ENCODE measurements around the gene KRT84. TPM values are rescaled to one million over a fixed set of nuclear protein-coding genes. Genes with fewer than 3 reads are reported as not detected.

KRT84 gene
- polyA plus RNA-seq, 1 experiment, result not detected

- ChIA-PET CTCF (interaction anchor here (0.7 kb wide), 1 partner anchor 33 kb away, joined by 3 read pairs; no protein-coding TSS in a partner anchor), POLR2A (no interaction called here)
- no peak for DNase-seq (ENCODE audit: low read depth, low spot score)
- no peak for TF ChIP-seq CTCF (IDR thresholded peaks at IDR 0.05; ENCODE audit: low read depth, low read length)
- Histone ChIP-seq H3K27ac (ENCODE audit: low read depth, low read length) (no peak overlapping the region), H3K9me3 (ENCODE audit: control insufficient read depth, insufficient read depth, low read length) (no peaks in the 10 kb centered on the region), H3K4me3 (ENCODE audit: low read depth, low read length) (no peak overlapping the region), H3K27me3 (ENCODE audit: control insufficient read depth, insufficient read depth, low read length) (peaks cover 33% of the 10 kb centered on the region)
These were observed 25.3 kb downstream of the KRT84 start for GRCh38 chr12:52360106-52360662.

- CTCF ChIA-PET, result interaction anchor here (0.7 to 1.8 kb wide), 2 partner anchors 13 to 33 kb away, joined by 3 to 8 read pairs; no protein-coding TSS in a partner anchor
- no peak overlapping the region for H3K4me3 ChIP-seq (ENCODE audit: low read depth, low read length)
- H3K27me3 ChIP-seq (ENCODE audit: control insufficient read depth, insufficient read depth, low read length), result peaks cover 32% of the 10 kb centered on the region
- POLR2A ChIA-PET, result no interaction called here
- TF ChIP-seq CTCF (IDR thresholded peaks at IDR 0.05; ENCODE audit: low read depth, low read length), result no peak
- DNase-seq (ENCODE audit: low read depth, low spot score), result no peak
- no peaks in the 10 kb centered on the region for H3K9me3 ChIP-seq (ENCODE audit: control insufficient read depth, insufficient read depth, low read length)
- no peak overlapping the region for H3K27ac ChIP-seq (ENCODE audit: low read depth, low read length)
These were observed 25.8 kb downstream of the KRT84 start for GRCh38 chr12:52359621-52360061.

- POLR2A ChIA-PET, result no interaction called here
- CTCF ChIA-PET, result interaction anchor here (0.5 to 1.8 kb wide), 4 partner anchors 9 to 526 kb away, joined by 3 to 8 read pairs (median 3); no protein-coding TSS in a partner anchor
These were observed 26.7 kb downstream of the KRT84 start for GRCh38 chr12:52358575-52359350.

GRCh38 chr12:52356762-52357580, 28.5 kb downstream of the KRT84 start:
- H3K27me3 ChIP-seq (ENCODE audit: control insufficient read depth, insufficient read depth, low read length), result peaks cover 22% of the 10 kb centered on the region
- H3K27ac ChIP-seq (ENCODE audit: low read depth, low read length), result no peak overlapping the region
- ChIA-PET CTCF (interaction anchor here (1.0 kb wide), 1 partner anchor 16 kb away, joined by 3 read pairs; no protein-coding TSS in a partner anchor), POLR2A (no interaction called here)
- H3K4me3 ChIP-seq (ENCODE audit: low read depth, low read length), result no peak overlapping the region
- H3K9me3 ChIP-seq (ENCODE audit: control insufficient read depth, insufficient read depth, low read length), result no peaks in the 10 kb centered on the region
- no peak for DNase-seq (ENCODE audit: low read depth, low spot score)
- TF ChIP-seq CTCF (IDR thresholded peaks at IDR 0.05; ENCODE audit: low read depth, low read length), result no peak

More at GRCh38 chr12:52358575-52359350, 26.7 kb downstream of the KRT84 start:
- no peaks in the 10 kb centered on the region for H3K9me3 ChIP-seq (ENCODE audit: control insufficient read depth, insufficient read depth, low read length)
- no peak for DNase-seq (ENCODE audit: low read depth, low spot score)
- H3K27me3 ChIP-seq (ENCODE audit: control insufficient read depth, insufficient read depth, low read length), result peaks cover 25% of the 10 kb centered on the region
- no peak overlapping the region for H3K4me3 ChIP-seq (ENCODE audit: low read depth, low read length)
- H3K27ac ChIP-seq (ENCODE audit: low read depth, low read length), result no peak overlapping the region
- no peak for TF ChIP-seq CTCF (IDR thresholded peaks at IDR 0.05; ENCODE audit: low read depth, low read length)

Measured in AG04450 (cell line).